WTC11 (cell line): ENCODE measurements around the gene ROR2. TPM values are rescaled to one million over a fixed set of nuclear protein-coding genes. Genes with fewer than 3 reads are reported as not detected.

Source experiments
- ATAC-seq: fragments of 200-7000 bp; cut with Tn5 transposase; 2 replicates; pipeline ENCODE4 v1.10.0; 2021; ENCODE audit warnings: mild to moderate bottlenecking, moderate library complexity
- CTCF ChIA-PET: fragments of 300-600 bp; sonication (Branson Sonifier 250); formaldehyde crosslinking; loops from one replicate; lab custom pipeline; 2021; ENCODE audit warnings: antibody characterized with exemption; lab: Charles Lee
- POLR2A ChIA-PET: fragments of 350-600 bp; sonication (Branson Sonifier 250); formaldehyde crosslinking; loops from one replicate; lab custom pipeline; 2021; ENCODE audit warnings: antibody characterized with exemption; lab: Charles Lee
- DNase-seq: peaks from one replicate; pipeline ENCODE4 v3.0.0; 2021; ENCODE audit warnings: low spot score
- H3K27ac Mint-ChIP-seq: 2 replicates; pipeline ENCODE4 v1.8.0; 2021; ENCODE audit warnings: mixed read lengths
- H3K27me3 Mint-ChIP-seq: 2 replicates; pipeline ENCODE4 v1.8.0; 2021; ENCODE audit warnings: low read depth, mild to moderate bottlenecking, moderate library complexity, mixed read lengths
- H3K36me3 Mint-ChIP-seq: 2 replicates; pipeline ENCODE4 v1.8.0; 2021; ENCODE audit warnings: mixed read lengths
- H3K4me1 Mint-ChIP-seq: 2 replicates; pipeline ENCODE4 v1.8.0; 2022; ENCODE audit warnings: mixed read lengths
- H3K4me3 Mint-ChIP-seq: 2 replicates; pipeline ENCODE4 v1.8.0; 2021; ENCODE audit warnings: mild to moderate bottlenecking, moderate library complexity, mixed read lengths
- H3K9me3 Mint-ChIP-seq: 2 replicates; pipeline ENCODE4 v1.8.0; 2021; ENCODE audit warnings: mixed read lengths
- CBFB ChIP-seq: sonication (generic); formaldehyde crosslinking; IDR thresholded peaks from 2 replicates; pipeline ENCODE4 v1.8.1; 2022; ENCODE audit warnings: mild to moderate bottlenecking, low read depth, missing genetic modification reagents
- ESRRA ChIP-seq: sonication (generic); formaldehyde crosslinking; IDR thresholded peaks from 2 replicates; pipeline ENCODE4 v1.8.1; 2022; ENCODE audit warnings: mild to moderate bottlenecking, missing genetic modification reagents, borderline replicate concordance
- ETV6 ChIP-seq: sonication (generic); formaldehyde crosslinking; IDR thresholded peaks from 2 replicates; pipeline ENCODE4 v1.8.1; 2022; ENCODE audit warnings: mild to moderate bottlenecking, missing genetic modification reagents
- FOXP1 ChIP-seq: sonication (generic); formaldehyde crosslinking; IDR thresholded peaks from 2 replicates; pipeline ENCODE4 v1.8.0; 2022; ENCODE audit warnings: missing genetic modification reagents, mild to moderate bottlenecking, moderate library complexity, borderline replicate concordance
- JAZF1 ChIP-seq: fragments of 250-450 bp; sonication (Bioruptor Pico); IDR thresholded peaks from 2 replicates; pipeline ENCODE4 v1.9.0; 2021; ENCODE audit warnings: moderate library complexity, mild to moderate bottlenecking, inconsistent platforms
- SP1 ChIP-seq: sonication (generic); formaldehyde crosslinking; conservative IDR thresholded peaks from 2 replicates; pipeline ENCODE4 v1.8.1; 2022; ENCODE audit warnings: missing genetic modification reagents
- TP53 ChIP-seq: sonication (generic); formaldehyde crosslinking; IDR thresholded peaks from 2 replicates; pipeline ENCODE4 v1.8.1; 2023; ENCODE audit warnings: mild to moderate bottlenecking, missing genetic modification reagents
- ZNF121 ChIP-seq: sonication (generic); formaldehyde crosslinking; IDR thresholded peaks from 2 replicates; pipeline ENCODE4 v1.8.0; 2023; ENCODE audit warnings: missing genetic modification reagents
- ZNF263 ChIP-seq: sonication (generic); formaldehyde crosslinking; IDR thresholded peaks from 2 replicates; pipeline ENCODE4 v1.8.1; 2022; ENCODE audit warnings: low read depth, mild to moderate bottlenecking, moderate library complexity, missing genetic modification reagents
- ZNF396 ChIP-seq: fragments of 250-450 bp; sonication (Bioruptor Pico); IDR thresholded peaks from 2 replicates; pipeline ENCODE4 v1.8.0; 2021; ENCODE audit warnings: mild to moderate bottlenecking, moderate library complexity, borderline replicate concordance
- total RNA-seq: library from RNA; stranded (reverse); gene quantifications from 3 replicates; pipeline ENCODE4 v1.2.3, GENCODE V29; 2021
- TF ChIP-seq, protein P1 (sequence below): fragments of 250-450 bp; sonication (Bioruptor Pico); IDR thresholded peaks from 2 replicates; pipeline ENCODE4 v1.9.0; 2021; ENCODE audit warnings: mild to moderate bottlenecking, borderline replicate concordance
- TF ChIP-seq, protein P2 (sequence below): sonication (generic); formaldehyde crosslinking; IDR thresholded peaks from 2 replicates; pipeline ENCODE4 v1.8.0; 2022; ENCODE audit warnings: mild to moderate bottlenecking, missing genetic modification reagents
- TF ChIP-seq, protein P3 (sequence below): sonication (generic); formaldehyde crosslinking; IDR thresholded peaks from 2 replicates; pipeline ENCODE4 v1.8.1; 2022; ENCODE audit warnings: low read depth, missing genetic modification reagents, borderline replicate concordance
- TF ChIP-seq, protein P4 (sequence below): sonication (generic); formaldehyde crosslinking; IDR thresholded peaks from 2 replicates; pipeline ENCODE4 v1.8.1; 2022; ENCODE audit warnings: mild to moderate bottlenecking, missing genetic modification reagents, moderate library complexity, borderline replicate concordance
- TF ChIP-seq, protein P5 (sequence below): sonication (generic); formaldehyde crosslinking; IDR thresholded peaks from 2 replicates; pipeline ENCODE4 v1.8.0; 2022; ENCODE audit warnings: missing genetic modification reagents
- TF ChIP-seq, protein P6 (sequence below): fragments of 250-450 bp; sonication (Bioruptor Pico); IDR thresholded peaks from 2 replicates; pipeline ENCODE4 v1.9.0; 2021; ENCODE audit warnings: moderate library complexity, mild to moderate bottlenecking, inconsistent platforms, borderline replicate concordance
- TF ChIP-seq, protein P7 (sequence below): fragments of 250-450 bp; sonication (Bioruptor Pico); IDR thresholded peaks from 2 replicates; pipeline ENCODE4 v1.9.0; 2021; ENCODE audit warnings: mild to moderate bottlenecking

ROR2 gene
- total RNA-seq, 1 experiment from 2014 or later = 19.8 TPM

DNA sequence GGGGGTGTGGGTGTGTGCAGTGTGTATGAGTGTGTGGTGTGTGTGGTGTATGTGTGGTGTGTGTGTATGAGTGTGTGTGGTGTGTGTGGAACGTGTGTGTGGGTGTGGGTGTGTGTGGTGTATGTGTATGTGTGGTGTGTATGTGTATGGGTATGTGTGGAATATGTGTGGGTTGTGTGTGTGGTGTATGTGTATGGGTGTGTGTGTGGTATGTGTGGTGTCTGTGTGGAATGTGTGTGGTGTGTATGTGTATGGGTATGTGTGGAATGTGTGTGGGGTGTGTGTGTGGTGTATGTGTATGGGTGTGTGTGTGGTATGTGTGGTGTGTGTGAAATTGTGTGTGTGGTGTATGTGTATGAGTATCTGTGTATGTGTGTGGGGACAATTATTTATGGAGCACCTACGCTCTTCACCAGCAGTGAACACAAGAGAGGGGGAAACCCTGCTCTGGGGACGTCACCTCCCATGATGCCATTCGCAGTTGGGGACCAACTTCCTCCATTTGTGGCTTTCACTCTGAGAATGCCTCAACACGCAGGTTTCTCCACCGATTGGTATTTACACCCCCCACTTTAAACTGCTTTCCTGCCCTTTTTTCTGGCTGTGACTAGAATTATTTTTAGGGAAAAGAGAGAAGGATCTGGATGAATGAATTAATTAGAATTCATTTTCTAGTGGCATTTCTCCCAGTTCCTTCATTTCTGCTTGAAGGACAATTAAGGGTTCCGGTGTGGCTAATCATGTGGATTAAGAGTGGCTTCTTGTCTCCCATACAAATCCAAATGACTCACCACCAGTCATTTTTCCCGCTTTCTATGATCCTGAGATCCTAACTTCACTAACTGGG, 238.1 kb downstream of the ROR2 start:
- ChIA-PET CTCF (interaction anchor here (1.1 kb wide), 1 partner anchor 15 kb away, joined by 5 read pairs; no protein-coding TSS in a partner anchor), POLR2A (interaction anchor here (0.6 kb wide), 1 partner anchor 140 kb away, joined by 4 read pairs; no protein-coding TSS in a partner anchor)
- no peak for DNase-seq
- H3K4me1 Mint-ChIP-seq = no peaks in the 10 kb centered on the region
- no peaks in the 10 kb centered on the region for H3K27me3 Mint-ChIP-seq
- peaks cover 6% of the 10 kb centered on the region for H3K36me3 Mint-ChIP-seq
- peaks cover 10% of the 10 kb centered on the region for H3K9me3 Mint-ChIP-seq
- no peak for ATAC-seq
- TF ChIP-seq ZNF121 (no peak), TP53 (CRISPR knock-in tag) (no peak), ETV6 (CRISPR knock-in tag) (no peak), FOXP1 (no peak), SP1 (no peak), ZNF396 (no peak), JAZF1 (CRISPR knock-in tag) (no peak), CBFB (no peak), ESRRA (CRISPR knock-in tag) (no peak), ZNF263 (CRISPR knock-in tag) (no peak)
- TF ChIP-seq, protein P1, sequence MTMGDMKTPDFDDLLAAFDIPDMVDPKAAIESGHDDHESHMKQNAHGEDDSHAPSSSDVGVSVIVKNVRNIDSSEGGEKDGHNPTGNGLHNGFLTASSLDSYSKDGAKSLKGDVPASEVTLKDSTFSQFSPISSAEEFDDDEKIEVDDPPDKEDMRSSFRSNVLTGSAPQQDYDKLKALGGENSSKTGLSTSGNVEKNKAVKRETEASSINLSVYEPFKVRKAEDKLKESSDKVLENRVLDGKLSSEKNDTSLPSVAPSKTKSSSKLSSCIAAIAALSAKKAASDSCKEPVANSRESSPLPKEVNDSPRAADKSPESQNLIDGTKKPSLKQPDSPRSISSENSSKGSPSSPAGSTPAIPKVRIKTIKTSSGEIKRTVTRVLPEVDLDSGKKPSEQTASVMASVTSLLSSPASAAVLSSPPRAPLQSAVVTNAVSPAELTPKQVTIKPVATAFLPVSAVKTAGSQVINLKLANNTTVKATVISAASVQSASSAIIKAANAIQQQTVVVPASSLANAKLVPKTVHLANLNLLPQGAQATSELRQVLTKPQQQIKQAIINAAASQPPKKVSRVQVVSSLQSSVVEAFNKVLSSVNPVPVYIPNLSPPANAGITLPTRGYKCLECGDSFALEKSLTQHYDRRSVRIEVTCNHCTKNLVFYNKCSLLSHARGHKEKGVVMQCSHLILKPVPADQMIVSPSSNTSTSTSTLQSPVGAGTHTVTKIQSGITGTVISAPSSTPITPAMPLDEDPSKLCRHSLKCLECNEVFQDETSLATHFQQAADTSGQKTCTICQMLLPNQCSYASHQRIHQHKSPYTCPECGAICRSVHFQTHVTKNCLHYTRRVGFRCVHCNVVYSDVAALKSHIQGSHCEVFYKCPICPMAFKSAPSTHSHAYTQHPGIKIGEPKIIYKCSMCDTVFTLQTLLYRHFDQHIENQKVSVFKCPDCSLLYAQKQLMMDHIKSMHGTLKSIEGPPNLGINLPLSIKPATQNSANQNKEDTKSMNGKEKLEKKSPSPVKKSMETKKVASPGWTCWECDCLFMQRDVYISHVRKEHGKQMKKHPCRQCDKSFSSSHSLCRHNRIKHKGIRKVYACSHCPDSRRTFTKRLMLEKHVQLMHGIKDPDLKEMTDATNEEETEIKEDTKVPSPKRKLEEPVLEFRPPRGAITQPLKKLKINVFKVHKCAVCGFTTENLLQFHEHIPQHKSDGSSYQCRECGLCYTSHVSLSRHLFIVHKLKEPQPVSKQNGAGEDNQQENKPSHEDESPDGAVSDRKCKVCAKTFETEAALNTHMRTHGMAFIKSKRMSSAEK (CRISPR knock-in tag) = no peak
- TF ChIP-seq, protein P2, sequence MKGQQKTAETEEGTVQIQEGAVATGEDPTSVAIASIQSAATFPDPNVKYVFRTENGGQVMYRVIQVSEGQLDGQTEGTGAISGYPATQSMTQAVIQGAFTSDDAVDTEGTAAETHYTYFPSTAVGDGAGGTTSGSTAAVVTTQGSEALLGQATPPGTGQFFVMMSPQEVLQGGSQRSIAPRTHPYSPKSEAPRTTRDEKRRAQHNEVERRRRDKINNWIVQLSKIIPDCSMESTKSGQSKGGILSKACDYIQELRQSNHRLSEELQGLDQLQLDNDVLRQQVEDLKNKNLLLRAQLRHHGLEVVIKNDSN (CRISPR knock-in tag) = no peak
- TF ChIP-seq, protein P3, sequence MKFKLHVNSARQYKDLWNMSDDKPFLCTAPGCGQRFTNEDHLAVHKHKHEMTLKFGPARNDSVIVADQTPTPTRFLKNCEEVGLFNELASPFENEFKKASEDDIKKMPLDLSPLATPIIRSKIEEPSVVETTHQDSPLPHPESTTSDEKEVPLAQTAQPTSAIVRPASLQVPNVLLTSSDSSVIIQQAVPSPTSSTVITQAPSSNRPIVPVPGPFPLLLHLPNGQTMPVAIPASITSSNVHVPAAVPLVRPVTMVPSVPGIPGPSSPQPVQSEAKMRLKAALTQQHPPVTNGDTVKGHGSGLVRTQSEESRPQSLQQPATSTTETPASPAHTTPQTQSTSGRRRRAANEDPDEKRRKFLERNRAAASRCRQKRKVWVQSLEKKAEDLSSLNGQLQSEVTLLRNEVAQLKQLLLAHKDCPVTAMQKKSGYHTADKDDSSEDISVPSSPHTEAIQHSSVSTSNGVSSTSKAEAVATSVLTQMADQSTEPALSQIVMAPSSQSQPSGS (CRISPR knock-in tag) = no peak
- TF ChIP-seq, protein P4, sequence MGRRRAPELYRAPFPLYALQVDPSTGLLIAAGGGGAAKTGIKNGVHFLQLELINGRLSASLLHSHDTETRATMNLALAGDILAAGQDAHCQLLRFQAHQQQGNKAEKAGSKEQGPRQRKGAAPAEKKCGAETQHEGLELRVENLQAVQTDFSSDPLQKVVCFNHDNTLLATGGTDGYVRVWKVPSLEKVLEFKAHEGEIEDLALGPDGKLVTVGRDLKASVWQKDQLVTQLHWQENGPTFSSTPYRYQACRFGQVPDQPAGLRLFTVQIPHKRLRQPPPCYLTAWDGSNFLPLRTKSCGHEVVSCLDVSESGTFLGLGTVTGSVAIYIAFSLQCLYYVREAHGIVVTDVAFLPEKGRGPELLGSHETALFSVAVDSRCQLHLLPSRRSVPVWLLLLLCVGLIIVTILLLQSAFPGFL (CRISPR knock-in tag) = no peak
- TF ChIP-seq, protein P5, sequence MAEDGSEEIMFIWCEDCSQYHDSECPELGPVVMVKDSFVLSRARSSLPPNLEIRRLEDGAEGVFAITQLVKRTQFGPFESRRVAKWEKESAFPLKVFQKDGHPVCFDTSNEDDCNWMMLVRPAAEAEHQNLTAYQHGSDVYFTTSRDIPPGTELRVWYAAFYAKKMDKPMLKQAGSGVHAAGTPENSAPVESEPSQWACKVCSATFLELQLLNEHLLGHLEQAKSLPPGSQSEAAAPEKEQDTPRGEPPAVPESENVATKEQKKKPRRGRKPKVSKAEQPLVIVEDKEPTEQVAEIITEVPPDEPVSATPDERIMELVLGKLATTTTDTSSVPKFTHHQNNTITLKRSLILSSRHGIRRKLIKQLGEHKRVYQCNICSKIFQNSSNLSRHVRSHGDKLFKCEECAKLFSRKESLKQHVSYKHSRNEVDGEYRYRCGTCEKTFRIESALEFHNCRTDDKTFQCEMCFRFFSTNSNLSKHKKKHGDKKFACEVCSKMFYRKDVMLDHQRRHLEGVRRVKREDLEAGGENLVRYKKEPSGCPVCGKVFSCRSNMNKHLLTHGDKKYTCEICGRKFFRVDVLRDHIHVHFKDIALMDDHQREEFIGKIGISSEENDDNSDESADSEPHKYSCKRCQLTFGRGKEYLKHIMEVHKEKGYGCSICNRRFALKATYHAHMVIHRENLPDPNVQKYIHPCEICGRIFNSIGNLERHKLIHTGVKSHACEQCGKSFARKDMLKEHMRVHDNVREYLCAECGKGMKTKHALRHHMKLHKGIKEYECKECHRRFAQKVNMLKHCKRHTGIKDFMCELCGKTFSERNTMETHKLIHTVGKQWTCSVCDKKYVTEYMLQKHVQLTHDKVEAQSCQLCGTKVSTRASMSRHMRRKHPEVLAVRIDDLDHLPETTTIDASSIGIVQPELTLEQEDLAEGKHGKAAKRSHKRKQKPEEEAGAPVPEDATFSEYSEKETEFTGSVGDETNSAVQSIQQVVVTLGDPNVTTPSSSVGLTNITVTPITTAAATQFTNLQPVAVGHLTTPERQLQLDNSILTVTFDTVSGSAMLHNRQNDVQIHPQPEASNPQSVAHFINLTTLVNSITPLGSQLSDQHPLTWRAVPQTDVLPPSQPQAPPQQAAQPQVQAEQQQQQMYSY = no peak
- TF ChIP-seq, protein P6, sequence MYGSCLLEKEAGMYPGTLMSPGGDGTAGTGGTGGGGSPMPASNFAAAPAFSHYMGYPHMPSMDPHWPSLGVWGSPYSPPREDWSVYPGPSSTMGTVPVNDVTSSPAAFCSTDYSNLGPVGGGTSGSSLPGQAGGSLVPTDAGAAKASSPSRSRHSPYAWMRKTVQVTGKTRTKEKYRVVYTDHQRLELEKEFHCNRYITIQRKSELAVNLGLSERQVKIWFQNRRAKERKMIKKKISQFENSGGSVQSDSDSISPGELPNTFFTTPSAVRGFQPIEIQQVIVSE = no peak
- TF ChIP-seq, protein P7, sequence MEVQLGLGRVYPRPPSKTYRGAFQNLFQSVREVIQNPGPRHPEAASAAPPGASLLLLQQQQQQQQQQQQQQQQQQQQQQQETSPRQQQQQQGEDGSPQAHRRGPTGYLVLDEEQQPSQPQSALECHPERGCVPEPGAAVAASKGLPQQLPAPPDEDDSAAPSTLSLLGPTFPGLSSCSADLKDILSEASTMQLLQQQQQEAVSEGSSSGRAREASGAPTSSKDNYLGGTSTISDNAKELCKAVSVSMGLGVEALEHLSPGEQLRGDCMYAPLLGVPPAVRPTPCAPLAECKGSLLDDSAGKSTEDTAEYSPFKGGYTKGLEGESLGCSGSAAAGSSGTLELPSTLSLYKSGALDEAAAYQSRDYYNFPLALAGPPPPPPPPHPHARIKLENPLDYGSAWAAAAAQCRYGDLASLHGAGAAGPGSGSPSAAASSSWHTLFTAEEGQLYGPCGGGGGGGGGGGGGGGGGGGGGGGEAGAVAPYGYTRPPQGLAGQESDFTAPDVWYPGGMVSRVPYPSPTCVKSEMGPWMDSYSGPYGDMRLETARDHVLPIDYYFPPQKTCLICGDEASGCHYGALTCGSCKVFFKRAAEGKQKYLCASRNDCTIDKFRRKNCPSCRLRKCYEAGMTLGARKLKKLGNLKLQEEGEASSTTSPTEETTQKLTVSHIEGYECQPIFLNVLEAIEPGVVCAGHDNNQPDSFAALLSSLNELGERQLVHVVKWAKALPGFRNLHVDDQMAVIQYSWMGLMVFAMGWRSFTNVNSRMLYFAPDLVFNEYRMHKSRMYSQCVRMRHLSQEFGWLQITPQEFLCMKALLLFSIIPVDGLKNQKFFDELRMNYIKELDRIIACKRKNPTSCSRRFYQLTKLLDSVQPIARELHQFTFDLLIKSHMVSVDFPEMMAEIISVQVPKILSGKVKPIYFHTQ (CRISPR knock-in tag) = no peak
- no peak overlapping the region for H3K27ac Mint-ChIP-seq
- no peak overlapping the region for H3K4me3 Mint-ChIP-seq
